ENCODE measurements around the gene SSR1. TPM values are rescaled to one million over a fixed set of nuclear protein-coding genes. Genes with fewer than 3 reads are reported as not detected.
A peak's percentile ranks its signal among the peaks of the same experiment; 100 is the strongest.

The SSR1 gene
- total and polyA plus RNA-seq, 7 donors: 17.9 to 40.4 (median 35.4) TPM

- no peak for ATAC-seq
- H3K27me3 ChIP-seq (ENCODE audit: insufficient read depth in 3 of 3, low read length in 2 of 3): no peaks in the 10 kb centered on the region
- no peak for TF ChIP-seq CTCF (IDR thresholded peaks at IDR 0.05)
- H3K36me3 ChIP-seq (ENCODE audit: insufficient read depth in 1 of 2, low read depth in 1 of 2): peaks cover 0 to 9% of the 10 kb centered on the region in 2 donors
- intact Hi-C loops (cut with DNase I): no loop called here
- H3K27ac ChIP-seq: no peak overlapping the region
- peaks cover 8% of the 10 kb centered on the region for H3K4me1 ChIP-seq
- no peak for DNase-seq
- no peak overlapping the region for H3K4me3 ChIP-seq
- H3K9me3 ChIP-seq: peaks cover 10% of the 10 kb centered on the region
- WGBS, 3 donors: 95 to 96% (median 96%) methylated on average over 4 of the region's 4 CpGs
These were observed 56.2 kb downstream of the SSR1 start for GRCh38 chr6:7256785-7257184.

- 94 to 98% (median 96%) methylated on average over 5 of the region's 5 CpGs for WGBS, 3 donors
- H3K27ac ChIP-seq: no peak overlapping the region
- intact Hi-C loops (cut with DNase I): no loop called here
These were observed 57.1 kb downstream of the SSR1 start for GRCh38 chr6:7255918-7256317.

GRCh38 chr6:7254980-7255835 is 57.8 kb downstream of the SSR1 start:
- Histone ChIP-seq H3K9me3 (peaks cover 10% of the 10 kb centered on the region), H3K36me3 (ENCODE audit: insufficient read depth in 1 of 2, low read depth in 1 of 2) (peaks cover 0 to 23% of the 10 kb centered on the region in 2 donors), H3K27me3 (ENCODE audit: insufficient read depth in 3 of 3, low read length in 2 of 3) (no peaks in the 10 kb centered on the region), H3K27ac (peak overlapping the region; percentile 73), H3K4me1 (peaks cover under 1% of the 10 kb centered on the region), H3K4me3 (no peak overlapping the region)
- intact Hi-C loops (cut with DNase I): no loop called here
- peak; percentile 67 to 83 (median 76) for ATAC-seq
- 56 to 60% (median 57%) methylated on average over 12 of the region's 12 CpGs for WGBS, 3 donors
- peak in 1 of 2 donors; percentile 58 for DNase-seq
- no peak for TF ChIP-seq CTCF (IDR thresholded peaks at IDR 0.05)

More at GRCh38 chr6:7255918-7256317, 57.1 kb downstream of the SSR1 start:
- TF ChIP-seq CTCF (IDR thresholded peaks at IDR 0.05): no peak
- peaks cover 0 to 16% of the 10 kb centered on the region in 2 donors for H3K36me3 ChIP-seq (ENCODE audit: insufficient read depth in 1 of 2, low read depth in 1 of 2)
- peaks cover 7% of the 10 kb centered on the region for H3K4me1 ChIP-seq
- no peak for DNase-seq
- H3K9me3 ChIP-seq: peaks cover 10% of the 10 kb centered on the region
- H3K4me3 ChIP-seq: no peak overlapping the region
- ATAC-seq: no peak
- H3K27me3 ChIP-seq (ENCODE audit: insufficient read depth in 3 of 3, low read length in 2 of 3): no peaks in the 10 kb centered on the region

GRCh38 chr6:7252390-7252789 is 60.6 kb downstream of the SSR1 start:
- Histone ChIP-seq H3K36me3 (ENCODE audit: insufficient read depth in 1 of 2, low read depth in 1 of 2) (peaks cover 0 to 52% of the 10 kb centered on the region in 2 donors), H3K9me3 (peaks cover 10% of the 10 kb centered on the region), H3K27ac (no peak overlapping the region), H3K4me3 (no peak overlapping the region), H3K27me3 (ENCODE audit: insufficient read depth in 3 of 3, low read length in 2 of 3) (no peaks in the 10 kb centered on the region), H3K4me1 (no peaks in the 10 kb centered on the region)
- no peak for TF ChIP-seq CTCF (IDR thresholded peaks at IDR 0.05)
- 84 to 91% (median 85%) methylated on average over 4 of the region's 4 CpGs for WGBS, 3 donors
- intact Hi-C loops (cut with DNase I): no loop called here
- no peak for DNase-seq
- no peak for ATAC-seq

Data from psoas muscle (tissue), 8 donors.